GM21447 (cell line): Measurements from ENCODE around the gene DENND4C.
"Not testable (repeated sequence)": the region's sequence is repeated elsewhere in the genome, so short reads cannot be mapped to it uniquely, and the experiment has no call there.

ENCODE experiments used
- ATAC-seq: cut with Tn5 transposase; IDR thresholded peaks from one replicate; pipeline ENCODE4 v1.9.1; 2021; ENCODE audit not compliant: unreplicated experiment

The DENND4C gene

DNA sequence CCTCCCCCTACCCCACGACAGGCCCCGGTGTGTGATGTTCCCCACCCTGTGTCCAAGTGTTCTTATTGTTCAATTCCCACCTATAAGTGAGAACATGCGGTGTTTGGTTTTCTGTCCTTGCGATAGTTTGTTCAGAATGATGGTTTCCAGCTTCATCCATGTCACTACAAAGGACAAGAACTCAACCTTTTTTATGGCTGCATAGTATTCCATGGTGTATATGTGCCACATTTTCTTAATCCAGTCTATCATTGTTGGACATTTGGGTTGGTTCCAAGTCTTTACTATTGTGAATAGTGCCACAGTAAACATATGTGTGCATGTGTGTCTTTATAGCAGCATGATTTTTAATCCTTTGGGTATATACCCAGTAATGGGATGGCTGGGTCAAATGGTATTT is 35.1 kb downstream of the DENND4C start:
- not testable (repeated sequence) for ATAC-seq

DNA sequence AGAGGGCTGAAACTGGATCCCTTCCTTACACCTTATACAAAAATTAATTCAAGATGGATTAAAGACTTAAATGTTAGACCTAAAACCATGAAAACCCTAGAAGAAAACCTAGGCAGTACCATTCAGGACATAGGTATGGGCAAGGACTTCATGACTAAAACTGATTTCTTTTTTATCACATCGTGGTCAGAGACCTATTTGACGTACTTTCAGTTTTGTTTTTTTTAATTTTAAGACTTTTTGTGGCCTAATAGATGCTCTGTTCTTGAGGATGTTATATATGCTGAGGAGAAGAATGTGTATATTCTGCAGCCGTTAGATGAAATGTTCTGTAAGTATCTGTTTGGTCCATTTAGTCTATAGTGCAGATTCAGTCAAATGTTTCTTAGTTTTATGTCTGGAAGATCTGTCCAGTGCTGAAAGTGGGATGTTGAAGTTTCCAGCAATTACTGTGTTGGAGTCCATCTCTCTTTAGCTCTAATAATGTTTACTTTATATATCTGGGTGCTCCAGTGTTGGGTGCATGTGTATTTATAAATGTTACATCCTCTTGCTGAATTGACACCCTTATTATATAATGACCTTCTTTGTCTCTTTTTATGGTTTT is 36.4 kb downstream of the DENND4C start:
- not testable (repeated sequence) for ATAC-seq

DNA sequence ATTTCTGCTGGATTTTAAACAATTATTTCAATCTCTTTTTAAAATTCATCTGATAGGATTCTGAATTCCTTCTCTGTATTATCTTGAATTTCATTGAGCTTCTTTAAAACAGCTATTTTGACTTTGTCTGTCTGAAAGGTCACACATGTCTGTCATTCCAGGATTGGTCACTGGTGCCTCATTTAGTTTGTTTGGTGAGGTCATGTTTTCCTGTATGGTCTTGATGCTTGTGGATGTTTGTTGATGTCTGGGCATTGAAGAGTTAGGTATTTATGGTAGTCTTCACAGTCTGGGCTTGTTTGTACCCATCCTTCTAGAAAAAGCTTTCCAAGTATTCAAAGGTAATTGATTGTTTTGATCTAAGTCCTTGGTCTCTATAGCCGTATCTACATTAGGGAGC is 39.1 kb downstream of the DENND4C start:
- ATAC-seq: no peak

DNA sequence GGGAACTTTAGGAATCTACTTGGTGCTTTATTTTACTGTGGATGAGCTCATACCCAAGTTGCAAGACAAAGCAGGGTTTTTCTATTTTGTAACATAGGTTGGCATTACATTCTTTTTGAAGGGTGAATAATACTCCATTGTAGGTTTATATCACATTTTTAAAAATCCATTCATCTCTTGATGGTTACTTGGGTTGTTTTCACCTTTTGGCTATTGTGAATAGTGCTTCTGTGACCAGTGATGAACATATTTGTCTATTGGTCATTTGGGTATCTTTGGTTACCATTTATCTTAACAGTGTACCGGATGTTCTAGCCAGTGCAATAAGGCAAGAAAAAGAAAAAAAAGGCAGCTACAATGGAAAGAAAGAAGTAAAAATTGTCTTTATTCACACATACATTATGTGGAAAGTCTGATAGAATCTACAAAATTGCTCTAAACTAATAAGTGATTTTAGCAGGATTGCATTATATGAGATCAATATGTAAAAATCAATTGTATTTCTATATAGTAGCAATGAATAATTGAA is 40.0 kb downstream of the DENND4C start:
- ATAC-seq: no peak

DNA sequence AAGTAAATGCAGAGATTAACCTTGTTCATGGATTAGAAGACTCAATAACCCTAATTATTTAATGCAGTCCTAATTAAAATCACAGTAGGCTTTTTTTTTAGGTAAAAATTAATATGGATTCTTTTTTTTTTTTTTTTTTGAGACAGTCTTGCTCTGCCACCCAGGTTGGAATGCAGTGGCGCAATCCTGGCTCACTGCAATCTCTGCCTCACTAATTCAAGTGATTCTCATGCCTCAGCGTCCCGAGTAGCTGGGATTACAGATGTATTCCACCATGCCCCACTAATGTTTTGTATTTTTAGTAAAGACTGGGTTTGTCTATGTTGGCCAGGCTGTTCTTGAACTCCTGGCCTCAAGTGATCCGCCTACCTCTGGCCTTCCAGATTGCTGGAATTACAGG is 40.6 kb downstream of the DENND4C start:
- no peak for ATAC-seq

DNA sequence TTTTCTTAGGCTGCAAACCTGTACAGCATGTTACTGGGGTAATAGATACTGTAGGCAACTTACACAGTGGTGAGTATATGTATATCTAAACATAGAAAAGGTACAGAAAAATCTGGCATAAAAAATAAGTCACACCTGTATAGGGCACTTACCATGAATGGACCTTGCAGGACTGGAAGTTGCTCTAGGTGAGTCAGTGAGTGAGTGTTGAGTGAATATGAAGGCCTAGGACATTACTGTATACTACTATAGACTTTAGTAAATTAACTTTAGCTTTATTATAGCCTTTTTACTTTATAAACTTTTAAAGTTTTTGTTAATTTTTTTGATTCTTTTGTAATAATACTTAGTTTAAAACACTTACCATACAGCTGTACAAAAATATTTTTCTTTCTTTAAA is 51.3 kb downstream of the DENND4C start:
- ATAC-seq: no peak

DNA sequence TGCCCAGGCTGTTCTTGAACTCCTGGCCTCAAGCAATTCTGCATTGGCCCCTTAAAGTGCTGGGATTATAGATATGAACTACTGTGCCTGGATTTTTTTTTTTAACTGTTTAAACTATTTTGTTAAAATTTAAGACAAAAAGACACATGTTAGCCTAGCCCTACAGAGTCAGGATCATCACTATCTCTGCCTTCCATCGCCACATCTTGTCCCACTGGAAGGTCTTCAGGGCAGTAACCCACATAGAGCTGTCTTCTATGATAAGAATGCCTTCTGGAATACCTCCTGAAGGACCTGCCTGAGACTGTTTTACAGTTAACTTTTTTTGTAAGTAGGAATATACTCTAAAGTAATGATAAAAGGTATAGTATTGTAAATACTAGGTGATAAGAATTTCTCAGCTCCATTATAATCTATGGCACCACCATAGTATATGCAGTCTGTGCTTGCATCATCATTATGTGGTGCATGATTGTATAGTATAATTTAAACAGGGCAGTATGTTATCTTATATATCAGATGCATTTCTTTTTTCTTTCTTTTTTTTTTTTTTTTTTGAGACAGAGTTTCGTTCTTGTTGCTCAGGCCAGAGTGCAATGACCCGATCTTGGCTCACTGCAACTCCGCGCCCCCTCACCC is 52.7 kb downstream of the DENND4C start:
- ATAC-seq: no peak

DNA sequence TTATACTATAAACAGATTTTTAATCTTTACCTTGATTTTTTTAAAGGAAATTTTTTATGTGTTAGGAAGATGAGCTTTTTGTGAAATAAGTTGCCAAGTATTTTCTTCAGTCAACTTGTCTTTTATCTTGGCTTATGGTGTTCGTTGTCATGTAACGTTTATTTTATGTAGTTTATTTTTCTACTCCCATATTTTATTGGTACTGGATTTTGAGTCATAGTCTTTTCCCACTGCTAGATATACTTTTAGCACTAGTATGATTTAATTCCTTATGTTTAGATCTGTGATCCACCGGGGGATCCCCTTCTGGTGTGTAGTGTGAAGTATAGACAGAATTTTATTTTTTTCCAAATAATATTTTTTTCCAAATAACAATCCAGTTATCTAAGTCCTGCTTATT is 54.2 kb downstream of the DENND4C start:
- no peak for ATAC-seq

DNA sequence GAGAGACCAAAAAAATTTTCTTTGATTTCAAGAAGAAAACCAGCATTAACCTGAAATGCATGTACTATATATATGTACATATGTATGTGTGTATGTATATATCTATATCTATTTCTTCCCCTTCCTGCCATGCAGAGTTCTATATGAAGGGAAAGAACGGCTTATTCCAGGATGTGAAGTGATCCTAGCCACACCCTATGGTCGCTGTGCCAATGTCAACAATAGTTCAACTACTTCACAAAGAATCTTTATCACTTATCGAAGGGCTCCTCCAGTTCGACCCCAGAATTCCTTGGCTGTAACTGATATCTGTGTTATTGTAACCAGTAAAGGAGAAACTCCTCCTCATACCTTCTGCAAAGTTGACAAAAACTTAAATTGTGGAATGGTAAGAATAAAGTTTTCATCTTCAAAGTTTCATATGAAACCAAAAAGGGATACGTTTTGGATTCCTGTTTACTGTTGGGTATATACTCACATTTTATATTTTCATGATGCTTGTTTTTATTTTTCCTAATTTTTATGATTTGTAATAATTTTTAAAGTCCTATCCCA is 56.2 kb downstream of the DENND4C start:
- ATAC-seq: no peak

DNA sequence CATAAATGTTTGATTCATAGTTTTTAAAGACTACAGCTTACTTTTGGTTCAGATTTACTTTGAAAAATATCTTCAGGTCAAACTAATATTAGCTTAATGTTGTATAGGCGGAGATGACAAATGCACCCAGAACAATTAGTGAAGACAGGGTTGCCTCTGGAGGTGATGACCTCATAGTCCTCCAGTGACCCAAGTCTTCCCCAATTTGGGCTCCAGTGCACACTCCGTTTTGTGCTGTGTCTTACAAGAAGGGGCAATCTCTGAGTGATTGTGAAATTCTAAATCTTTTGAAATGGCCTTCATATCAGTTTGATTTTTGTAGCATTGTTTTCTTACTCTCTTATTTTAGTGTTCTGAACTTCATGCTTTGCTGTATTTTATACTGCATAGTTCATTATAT is 57.6 kb downstream of the DENND4C start:
- no peak for ATAC-seq

DNA sequence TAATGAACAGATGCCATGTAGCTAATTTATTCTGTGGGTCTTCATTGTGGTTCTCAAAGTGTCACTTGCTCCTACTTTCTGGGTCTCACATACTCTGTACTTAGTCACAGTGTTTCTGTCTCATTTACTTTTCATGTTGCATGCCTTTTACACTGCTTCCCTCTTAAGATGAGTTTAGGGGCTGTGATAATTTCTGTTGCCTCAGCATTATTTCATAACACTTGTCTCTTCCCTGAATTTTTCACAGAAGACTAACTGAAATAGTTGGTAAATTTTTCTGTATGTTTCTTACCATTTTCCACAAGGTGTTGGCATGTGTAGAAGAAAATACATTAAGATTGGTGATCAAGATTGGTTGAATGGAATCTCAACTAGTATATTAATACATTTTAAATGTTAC is 59.6 kb downstream of the DENND4C start:
- no peak for ATAC-seq

DNA sequence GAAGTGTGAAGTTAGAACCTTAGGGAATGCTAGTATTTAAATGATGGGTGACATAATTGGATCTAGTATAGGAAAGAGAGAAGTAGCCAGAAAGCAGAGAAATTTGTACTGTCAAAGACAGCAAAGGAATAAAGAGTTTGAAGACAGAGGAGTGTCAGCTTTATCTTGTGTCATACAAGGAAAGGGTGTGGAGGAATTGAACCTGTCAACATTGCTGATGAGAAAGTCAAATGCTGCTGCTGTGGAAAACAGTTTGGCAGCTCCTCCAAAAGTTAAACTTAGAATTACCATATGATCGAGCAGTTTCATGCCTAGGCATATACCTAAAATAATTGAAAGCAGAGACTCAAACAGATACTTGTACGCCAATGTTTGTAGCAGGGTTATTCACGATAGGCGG is 63.7 kb downstream of the DENND4C start:
- no peak for ATAC-seq

DNA sequence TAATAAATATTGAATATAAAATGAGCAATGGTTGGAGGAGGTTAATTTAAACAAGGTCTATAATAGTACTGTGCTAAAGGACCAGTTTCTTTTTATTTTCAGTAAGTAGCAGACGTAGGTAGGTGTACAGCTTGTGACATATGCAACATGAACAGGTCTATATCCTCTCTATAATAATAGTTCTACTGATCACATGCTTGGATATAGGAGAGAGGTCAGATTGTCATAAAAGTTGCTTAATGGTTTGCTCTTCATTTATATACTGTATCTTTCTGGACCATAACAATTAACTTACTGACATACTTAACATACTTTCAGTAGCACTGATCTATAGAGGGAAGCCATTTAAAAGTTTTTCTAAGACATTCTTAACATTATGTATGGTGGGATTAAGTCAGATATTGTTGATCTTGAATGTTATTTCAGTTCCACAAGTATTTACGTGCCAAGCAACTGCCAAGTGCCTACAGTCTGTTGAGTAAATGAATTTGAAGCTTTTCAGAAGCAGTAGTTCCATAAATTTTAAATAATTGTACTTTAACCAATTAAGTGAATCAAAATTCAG is 68.0 kb downstream of the DENND4C start:
- ATAC-seq: no peak

DNA sequence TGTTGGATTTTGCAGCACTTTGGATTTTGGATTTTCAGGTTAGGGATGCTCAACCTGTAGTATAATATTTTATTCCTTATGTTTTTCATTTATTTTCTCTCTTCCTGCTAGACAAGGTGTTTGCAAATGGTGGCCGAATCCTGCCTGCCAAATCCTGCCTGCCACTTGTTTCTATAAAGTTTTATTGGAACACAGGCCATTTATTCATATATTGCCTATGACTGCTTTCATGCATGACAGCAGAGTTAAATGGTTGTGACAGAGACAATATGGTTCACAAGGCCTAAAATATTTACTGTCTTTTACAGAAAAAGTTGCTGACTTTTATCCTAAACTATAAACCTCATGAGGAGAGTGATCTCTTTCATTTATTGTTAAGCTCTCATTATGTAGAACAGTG is 72.7 kb downstream of the DENND4C start:
- no peak for ATAC-seq

DNA sequence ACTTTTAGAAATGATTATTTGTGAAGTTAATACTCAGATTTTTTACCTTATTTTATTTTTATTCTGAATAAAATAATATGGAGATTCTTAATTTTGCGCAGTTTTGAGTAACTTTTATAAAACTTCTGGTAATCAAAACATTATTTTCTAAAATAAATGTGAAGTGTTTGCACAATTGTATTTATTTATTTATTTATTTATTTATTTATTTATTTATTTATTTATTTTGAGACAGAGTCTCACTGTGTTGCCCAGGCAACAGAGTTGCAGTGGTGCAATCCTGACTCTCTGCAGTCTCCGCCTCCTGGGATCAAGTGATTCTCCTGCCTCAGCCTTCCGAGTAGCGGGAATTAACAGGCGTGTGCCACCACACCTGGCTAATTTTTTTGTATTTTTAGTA is 76.1 kb downstream of the DENND4C start:
- no peak for ATAC-seq

DNA sequence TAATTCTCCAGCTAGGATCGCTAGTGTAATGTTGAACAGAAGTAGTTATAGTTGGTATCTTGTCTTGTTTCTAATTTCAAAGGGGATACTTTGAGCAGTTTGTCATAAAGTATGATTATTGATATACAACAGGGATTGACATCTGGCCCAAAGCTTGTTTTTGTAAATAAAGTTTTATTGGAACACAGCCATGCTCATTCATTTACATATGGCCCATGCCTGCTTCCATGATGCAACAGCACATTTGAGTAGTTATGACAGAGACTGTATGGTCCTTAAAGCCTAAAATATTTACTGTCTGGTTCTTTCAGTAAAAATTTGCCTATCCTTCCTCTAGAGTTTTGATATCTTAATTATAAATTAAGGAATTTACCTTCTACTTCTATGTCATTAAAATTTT is 79.8 kb downstream of the DENND4C start:
- ATAC-seq: no peak

DNA sequence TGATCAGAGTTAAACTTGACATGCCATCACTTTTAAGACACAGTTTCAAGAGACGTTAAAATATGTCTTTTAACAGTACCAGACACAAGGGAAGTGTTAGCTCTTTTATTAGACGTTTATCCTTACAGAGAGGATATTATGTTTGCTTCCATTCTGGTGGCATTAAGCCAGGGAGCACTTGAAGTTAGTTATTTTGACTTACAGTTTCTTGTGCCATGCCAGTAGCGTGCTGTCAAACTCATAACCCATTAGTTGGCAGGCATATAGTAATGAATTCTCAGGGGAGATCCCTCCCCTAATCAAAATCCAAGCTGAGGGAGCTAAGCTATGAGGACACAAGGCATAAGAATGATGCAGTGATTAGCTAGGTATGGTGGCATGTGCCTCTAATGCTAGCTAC is 83.1 kb downstream of the DENND4C start:
- ATAC-seq: no peak

DNA sequence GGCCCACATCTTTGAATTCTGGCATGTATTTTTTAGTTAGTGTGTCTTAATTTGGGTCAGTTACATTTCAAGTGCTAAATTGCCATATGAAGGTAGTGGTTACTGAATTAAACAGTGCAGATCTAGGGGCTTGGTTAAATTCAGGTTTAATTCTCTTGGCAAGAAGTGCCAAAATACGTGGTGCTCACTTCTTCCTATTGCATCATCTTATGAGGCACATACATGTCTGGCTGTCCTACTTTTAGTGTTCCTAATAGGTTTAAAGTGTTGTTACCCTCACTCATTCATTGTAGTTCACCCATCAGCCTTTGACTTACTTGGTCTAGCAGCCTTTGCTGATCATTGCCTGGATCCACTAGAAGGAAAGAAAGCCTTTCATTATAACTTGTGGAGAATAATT is 90.0 kb downstream of the DENND4C start:
- ATAC-seq: no peak

DNA sequence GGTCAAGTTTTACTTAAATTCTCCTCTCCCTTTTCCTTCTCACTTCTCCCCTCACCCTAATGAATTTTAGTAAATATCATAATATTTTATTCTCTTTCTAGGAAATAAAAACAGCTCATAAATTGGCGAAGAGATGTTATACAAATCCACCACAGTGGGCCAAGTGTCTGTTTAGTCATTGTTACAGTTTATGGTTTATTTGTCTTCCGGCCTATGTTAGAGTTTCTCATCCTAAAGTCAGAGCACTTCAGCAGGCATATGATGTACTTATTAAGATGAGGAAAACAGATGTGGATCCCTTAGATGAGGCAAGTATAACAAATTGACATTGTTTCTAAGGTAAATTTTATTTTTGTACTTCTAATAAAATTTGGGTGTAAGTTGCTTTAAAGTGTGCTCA is 101.4 kb downstream of the DENND4C start:
- no peak for ATAC-seq

DNA sequence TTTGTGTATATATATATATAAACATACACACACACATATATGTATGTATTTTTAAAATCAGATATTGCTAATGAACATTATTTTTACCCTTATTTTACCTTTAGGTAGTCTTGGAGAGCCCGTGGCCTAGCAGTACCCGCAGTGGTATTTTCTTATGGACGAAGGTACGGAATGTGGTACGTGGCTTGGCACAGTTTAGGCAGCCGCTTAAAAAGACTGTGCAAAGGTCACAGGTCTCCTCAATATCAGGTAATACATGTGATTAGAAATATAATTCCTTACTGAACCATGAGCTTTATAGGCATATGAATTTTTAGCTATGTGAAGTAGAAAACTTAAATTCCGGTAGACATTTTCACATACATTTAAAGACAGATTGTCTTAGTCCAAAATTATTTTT is 105.7 kb downstream of the DENND4C start:
- ATAC-seq: no peak

DNA sequence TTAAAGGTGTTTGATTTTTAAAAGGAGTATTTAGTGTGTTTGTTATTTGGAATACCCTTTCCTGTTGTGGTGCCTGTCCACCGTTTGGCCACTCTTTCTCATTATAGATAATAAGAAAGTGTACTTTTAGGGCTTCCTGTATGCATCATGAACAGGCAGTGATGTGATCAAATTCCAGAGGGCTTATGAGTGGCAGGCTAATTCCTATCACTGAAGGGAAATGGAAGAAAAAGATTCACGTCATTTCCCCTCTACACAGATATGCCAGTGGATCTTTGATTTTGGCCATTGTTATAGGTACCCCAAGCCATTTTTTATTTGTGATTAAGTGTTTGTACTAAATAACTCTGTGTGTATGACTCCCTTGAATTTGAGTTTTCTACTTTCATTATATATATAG is 112.5 kb downstream of the DENND4C start:
- ATAC-seq: no peak

DNA sequence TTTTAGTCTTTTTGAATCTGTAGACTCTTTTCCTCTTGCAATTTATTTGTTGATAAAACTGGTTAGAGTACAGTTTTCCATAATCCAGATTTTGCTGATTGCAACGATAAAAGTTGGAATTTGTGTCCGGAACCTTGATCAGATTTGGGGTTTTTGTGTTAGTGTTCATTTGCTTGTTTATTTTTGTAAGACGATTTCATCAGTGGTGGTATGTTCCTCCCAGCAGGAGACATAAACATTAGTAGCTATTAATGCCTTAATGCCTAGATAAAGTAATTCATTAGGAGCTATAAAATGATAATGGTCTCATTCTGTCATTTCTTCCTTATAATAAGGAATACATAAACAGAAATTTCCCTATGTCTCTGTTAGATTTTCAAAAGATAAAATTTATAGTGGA is 128.2 kb downstream of the DENND4C start:
- no peak for ATAC-seq
